Measurements from ENCODE around the gene ZNRF3.
A peak's percentile ranks its signal among the peaks of the same experiment; 100 is the strongest.
"Not testable (repeated sequence)": the region's sequence is repeated elsewhere in the genome, so short reads cannot be mapped to it uniquely, and the experiment has no call there.

The ZNRF3 gene

GRCh38 chr22:28882878-28883656 is at the start of gene ZNRF3:
ZNRF3 (plus strand) TSS chr22:28883572; CDS start chr22:28883767, 195 bp downstream.
- DNase-seq, result peak; percentile 89 to 93

- no peak for DNase-seq
These were observed 47.7 kb upstream of the ZNRF3 start for GRCh38 chr22:28835630-28836189.

GRCh38 chr22:28837640-28838039 is 45.7 kb upstream of the ZNRF3 start:
- no peak for DNase-seq

DNA sequence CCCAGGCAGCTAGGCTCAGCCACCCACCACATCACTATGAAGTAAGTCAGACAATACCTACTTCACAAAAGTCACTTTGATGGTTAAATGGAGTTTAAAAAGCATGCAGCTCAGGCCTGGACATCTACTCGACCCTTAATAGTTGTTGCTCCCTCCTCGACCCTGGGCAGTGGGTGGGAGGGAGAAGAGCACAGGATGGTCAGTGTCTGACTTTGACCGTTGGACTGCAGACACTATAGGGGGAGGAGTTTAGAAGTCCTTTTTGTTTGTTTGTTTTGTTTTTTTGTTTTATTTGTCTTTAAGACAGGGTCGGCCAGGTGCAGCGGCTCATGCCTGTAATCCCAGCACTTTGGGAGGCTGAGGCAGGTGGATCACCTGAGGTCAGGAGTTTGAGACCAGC is 44.4 kb upstream of the ZNRF3 start:
- DNase-seq, result no peak

DNA sequence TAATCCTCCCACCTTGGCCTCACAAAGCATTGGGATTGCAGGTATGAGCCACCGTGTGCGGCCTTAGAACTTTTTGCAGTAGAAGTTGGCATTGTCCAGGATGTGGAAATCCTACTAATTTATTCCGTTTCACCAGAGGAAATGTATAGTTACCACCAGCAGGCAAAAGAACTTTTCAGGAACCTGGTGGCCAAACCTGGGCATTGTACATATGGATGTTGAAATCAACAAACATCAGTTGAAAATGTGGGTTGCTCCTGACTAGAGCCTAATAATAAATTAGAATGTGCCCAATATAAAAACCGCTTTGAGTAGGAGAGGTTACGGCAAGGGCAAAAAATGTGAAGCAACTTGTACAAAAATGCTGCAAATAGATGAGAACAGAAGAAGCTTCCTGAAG is 42.3 kb upstream of the ZNRF3 start:
- no peak for DNase-seq

DNA sequence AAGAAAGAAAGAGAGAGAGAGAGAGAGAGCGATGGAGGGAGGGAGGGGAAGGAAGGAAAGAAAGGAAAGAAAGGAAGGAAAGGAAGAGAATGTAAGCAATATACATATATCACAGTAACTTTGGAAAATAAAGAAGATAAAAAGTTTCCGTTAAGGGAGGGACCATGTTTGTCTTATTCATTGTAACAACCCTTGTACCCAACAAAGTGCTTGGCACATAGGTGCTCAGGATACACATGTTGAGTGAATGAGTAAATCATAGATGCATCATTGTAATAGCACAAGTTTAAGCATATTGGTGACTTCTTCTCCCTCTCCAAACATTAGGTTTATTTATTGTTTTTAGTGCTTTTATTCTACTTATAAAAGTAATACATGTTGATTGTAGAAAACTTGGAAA is 39.7 kb upstream of the ZNRF3 start:
- no peak for DNase-seq

DNA sequence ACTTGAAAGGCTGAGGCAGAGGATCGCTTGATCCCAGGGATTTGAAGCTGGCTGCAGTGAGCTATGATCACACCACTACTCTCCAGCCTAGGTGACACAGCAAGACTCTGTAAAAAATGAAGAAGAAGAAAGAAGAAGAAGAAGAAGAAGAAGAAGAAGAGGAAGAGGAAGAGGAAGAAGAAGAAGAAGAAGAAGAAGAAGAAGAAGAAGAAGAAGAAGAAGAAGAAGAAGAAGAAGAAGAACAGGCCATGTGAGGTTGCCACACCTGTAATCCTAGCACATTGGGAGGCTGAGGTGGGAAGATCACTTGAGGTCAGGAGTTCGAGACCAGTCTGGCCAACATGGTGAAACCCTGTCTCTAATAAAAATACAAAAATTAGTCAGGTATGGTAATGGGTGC is 39.1 kb upstream of the ZNRF3 start:
- DNase-seq, result not testable (repeated sequence)

DNA sequence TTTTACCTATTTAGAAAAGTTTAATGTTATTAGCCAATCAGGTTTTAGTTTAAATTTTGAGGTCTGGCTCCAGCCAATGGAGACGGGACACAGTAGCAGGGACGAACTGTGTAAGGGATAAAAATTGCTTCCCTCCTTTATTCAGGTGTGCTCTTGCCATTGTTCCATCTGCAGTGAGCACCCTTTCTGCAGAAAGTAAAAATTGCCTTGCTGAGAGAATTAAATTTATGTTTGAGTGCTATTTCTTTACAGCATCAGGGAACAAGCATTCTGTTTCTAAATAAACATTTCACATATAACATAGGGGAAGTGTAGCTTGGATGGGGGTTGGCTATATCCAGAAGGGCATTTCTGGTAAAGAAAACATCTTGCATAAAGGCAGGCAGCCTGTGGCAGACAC is 36.4 kb upstream of the ZNRF3 start:
- DNase-seq, result no peak

GRCh38 chr22:28855355-28856094 is 27.8 kb upstream of the ZNRF3 start:
- peak; percentile 24 to 62 for DNase-seq

DNA sequence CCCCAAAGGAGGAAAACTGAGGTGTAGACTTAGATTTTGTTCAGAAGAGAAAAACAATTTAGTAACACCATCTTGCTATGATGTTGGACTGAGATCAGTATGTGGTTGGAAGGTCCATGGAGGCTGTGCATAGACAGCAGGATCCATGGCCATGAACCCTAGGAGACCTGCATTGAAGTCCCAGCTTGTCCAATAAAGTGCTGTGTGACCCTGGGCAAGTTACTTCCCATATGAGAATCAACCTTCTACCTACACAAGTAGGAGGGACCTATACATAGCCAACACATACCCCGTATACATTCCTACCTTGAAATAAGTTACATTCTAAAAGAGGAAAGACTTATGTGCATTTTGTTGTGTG is 27.3 kb upstream of the ZNRF3 start:
- no peak for DNase-seq

- DNase-seq, result no peak
These were observed 26.1 kb upstream of the ZNRF3 start for GRCh38 chr22:28857288-28857687.

DNA sequence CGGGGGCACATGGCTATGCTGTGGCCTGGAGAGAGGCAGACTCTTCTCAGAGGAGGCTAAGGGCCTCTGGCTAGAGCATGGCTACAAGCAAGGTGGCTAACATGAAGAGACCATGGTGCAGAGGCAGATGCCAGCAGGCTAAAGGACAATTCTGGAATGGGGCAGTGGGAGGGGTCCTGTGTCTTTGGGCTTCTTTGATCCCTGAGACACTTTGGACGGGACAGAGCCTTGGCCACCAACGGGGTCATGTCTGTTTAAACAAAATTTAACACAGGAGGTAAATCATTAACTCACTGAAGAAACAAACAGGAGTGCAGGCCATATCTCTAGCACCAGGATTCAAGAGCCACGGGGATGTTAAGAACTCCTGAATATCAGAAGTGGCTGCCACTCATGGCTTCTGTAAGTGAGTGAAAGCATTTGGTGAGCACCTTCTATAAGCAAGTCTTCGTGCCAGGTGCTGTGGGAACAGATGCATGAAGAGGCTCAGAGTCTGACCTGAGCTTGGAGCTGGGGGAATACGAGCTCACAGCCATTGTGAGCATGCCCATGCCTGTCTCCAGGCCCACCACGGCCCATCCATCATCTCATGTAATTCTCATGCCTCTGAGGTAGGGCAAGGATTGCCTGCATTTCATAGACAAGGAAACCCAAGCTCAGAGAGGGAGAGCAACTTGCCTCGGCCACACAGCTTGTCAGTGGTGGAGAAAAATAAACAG is 18.3 kb upstream of the ZNRF3 start:
- no peak for DNase-seq

DNA sequence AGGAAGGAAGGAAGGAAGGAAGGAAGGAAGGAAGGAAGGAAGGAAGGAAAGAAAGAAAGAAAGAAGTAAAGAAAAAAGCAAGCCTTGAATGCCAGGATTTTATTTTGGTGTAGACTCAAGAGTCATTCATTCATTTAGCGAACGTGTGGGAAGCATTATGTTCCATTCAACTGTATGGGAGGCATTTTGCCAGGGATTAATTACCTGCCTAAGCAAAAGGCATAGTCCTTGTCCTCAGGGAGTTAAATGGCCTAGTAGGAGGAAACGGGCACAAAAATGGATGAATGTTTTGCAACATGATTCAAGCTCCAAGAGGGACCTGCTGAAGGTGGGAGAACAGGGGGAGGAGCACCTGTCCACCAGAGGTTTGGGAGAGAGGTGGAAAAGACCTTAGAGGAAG is 16.2 kb upstream of the ZNRF3 start:
- no peak for DNase-seq

GRCh38 chr22:28868389-28868788 is 15.0 kb upstream of the ZNRF3 start:
- DNase-seq, result not testable (repeated sequence)

DNA sequence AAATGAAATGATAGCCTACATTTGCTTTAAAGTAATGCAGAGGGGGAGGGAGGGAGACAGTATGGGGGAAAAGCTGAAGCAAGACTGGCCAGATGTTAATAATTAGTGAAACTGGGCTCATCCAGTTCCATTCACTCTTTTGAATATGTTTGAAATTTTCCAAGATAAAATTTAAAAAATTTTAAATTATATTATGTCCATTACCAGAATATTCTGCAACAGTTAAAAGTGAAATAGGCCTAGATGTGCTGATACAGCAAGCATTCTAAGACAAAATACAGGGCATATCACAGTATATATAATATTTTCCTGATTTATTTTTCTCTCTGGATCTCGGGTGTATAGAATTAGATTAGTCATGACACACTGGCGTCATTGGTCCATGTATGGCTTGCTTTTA is 13.6 kb upstream of the ZNRF3 start:
- DNase-seq, result no peak

GRCh38 chr22:28873183-28873963 is 10.0 kb upstream of the ZNRF3 start:
- no peak for DNase-seq

GRCh38 chr22:28874061-28874460 is 9.3 kb upstream of the ZNRF3 start:
- DNase-seq, result no peak

- DNase-seq, result no peak
These were observed 8.5 kb upstream of the ZNRF3 start for GRCh38 chr22:28874811-28875320.

DNA sequence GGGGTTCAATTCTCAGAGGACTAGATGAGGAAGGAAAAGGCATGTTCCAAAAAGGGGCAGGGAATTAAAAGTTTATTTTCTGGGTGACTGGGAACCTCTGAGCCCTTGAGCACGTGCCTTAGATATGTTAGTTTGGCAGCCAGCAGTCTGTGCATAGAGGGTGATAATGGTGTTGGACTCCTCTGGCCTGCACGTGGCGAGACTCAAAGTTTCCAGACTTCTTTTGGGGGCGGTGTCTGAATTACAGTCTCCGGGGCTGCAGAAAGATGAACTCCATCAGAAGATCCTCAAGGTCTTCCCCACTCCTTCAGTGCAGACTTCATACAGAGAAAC is 861 bp upstream of the ZNRF3 start:
- peak; percentile 14 to 16 for DNase-seq

DNA sequence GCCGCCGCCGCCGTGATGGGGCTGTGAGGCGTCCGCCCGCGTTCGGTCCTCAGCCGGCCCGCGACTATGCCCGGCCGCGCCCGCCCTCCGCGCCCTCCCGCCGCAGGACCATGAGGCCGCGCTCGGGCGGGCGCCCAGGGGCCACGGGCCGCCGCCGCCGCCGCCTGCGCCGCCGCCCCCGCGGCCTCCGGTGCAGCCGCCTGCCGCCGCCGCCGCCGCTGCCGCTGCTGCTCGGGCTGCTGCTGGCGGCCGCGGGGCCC is 215 bp downstream of the ZNRF3 start:
- DNase-seq, result no peak

DNA sequence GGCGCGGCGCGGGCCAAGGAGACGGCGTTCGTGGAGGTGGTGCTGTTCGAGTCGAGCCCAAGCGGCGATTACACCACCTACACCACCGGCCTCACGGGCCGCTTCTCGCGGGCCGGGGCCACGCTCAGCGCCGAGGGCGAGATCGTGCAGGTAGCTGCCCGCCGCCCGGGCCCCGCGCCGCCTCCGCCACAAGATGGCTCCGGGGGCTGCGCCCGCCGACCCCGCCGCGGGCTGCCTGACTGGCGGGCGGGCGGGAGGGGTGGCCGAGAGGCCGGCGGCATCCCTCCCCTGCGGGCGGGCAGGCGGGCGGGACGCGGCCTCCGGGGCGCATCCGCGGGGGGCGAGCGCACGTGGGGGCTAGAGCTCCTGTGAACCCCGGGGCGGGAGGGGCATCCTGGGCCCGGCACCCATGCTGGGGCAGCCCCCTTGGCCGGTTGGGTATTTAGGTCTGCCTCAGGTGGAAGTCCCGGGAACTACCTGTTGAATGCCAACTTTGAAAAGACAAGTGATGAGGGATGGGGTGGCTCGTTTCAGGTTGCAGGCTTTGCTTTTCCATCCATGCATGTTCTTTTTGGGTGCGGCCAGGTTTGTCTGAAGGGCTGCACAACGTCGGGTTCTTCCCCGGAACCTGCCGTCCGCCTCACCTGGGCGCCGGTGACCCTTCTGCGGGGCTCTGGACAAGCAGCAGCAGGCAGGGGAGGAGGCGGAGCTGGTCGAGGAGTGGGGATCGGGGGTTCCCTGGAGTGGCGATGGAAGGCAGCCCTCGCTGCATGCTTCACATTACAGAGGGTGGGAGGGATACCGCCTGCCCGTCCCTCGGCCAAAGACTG is 760 bp downstream of the ZNRF3 start:
- peak; percentile 27 to 36 for DNase-seq
